Neural cell (in vitro differentiated cells): ENCODE measurements around the gene UCMA. TPM values are rescaled to one million over a fixed set of nuclear protein-coding genes. Genes with fewer than 3 reads are reported as not detected.

Experiments used
- H2AFZ ChIP-seq: fragments of 200-600, 300-800 bp; sonication (generic), shearing (Covaris generic); 2 replicates; pipeline ENCODE4 v1.6.0; 2014; ENCODE audit warnings: low read depth, mild to moderate bottlenecking, antibody characterized with exemption, low read length, moderate library complexity
- H3F3A ChIP-seq: fragments of 200-600 bp; shearing (Covaris generic); 2 replicates; pipeline ENCODE4 v1.6.1; 2016; ENCODE audit warnings: mild to moderate bottlenecking, moderate library complexity, mixed read lengths, antibody characterized with exemption, low read length; ENCODE audit not compliant: insufficient read depth, poor library complexity, severe bottlenecking
- H3K27ac ChIP-seq: fragments of 200-600, 300-800 bp; sonication (generic), shearing (Covaris generic); 2 replicates; pipeline ENCODE4 v1.5.1; 2014; ENCODE audit warnings: mild to moderate bottlenecking, low read length, moderate library complexity
- H3K27me3 ChIP-seq: fragments of 300-800, 200-600 bp; sonication (generic), shearing (Covaris generic); 2 replicates; pipeline ENCODE4 v1.6.0; 2014; ENCODE audit warnings: mild to moderate bottlenecking, low read depth, low read length, moderate library complexity; ENCODE audit not compliant: insufficient read depth
- H3K36me3 ChIP-seq: fragments of 300-800, 200-600 bp; sonication (generic), shearing (Covaris generic); 2 replicates; pipeline ENCODE4 v1.5.1; 2014; ENCODE audit warnings: mild to moderate bottlenecking, antibody characterized with exemption, low read length, moderate library complexity; ENCODE audit not compliant: insufficient read depth
- H3K4me2 ChIP-seq: fragments of 300-800, 200-600 bp; sonication (generic), shearing (Covaris generic); 2 replicates; pipeline ENCODE4 v1.6.0; 2014; ENCODE audit warnings: mild to moderate bottlenecking, low read length
- H3K4me3 ChIP-seq: fragments of 300-800, 200-600 bp; sonication (generic), shearing (Covaris generic); 2 replicates; pipeline ENCODE4 v1.5.1; 2014; ENCODE audit warnings: mild to moderate bottlenecking, low read length, moderate library complexity
- H3K79me2 ChIP-seq: fragments of 200-600 bp; shearing (Covaris generic); replicated peaks from 2 replicates; pipeline ENCODE4 v1.6.0; 2014; ENCODE audit warnings: mild to moderate bottlenecking, low read length, moderate library complexity; ENCODE audit not compliant: insufficient read depth
- H3K9ac ChIP-seq: fragments of 300-800, 200-600 bp; sonication (generic), shearing (Covaris generic); 2 replicates; pipeline ENCODE4 v1.6.1; 2016; ENCODE audit warnings: mild to moderate bottlenecking, low read length, mixed read lengths
- H3K9me2 ChIP-seq: fragments of 200-600 bp; shearing (Covaris generic); 2 replicates; pipeline ENCODE4 v1.6.1; 2016; ENCODE audit warnings: mild to moderate bottlenecking, low read length, mixed read lengths; ENCODE audit not compliant: insufficient read depth
- H3K9me3 ChIP-seq: fragments of 200-600, 300-800 bp; sonication (generic), shearing (Covaris generic); 2 replicates; pipeline ENCODE4 v1.6.1; 2016; ENCODE audit warnings: mild to moderate bottlenecking, mixed run types, low read length, moderate library complexity, mixed read lengths
- H4K20me1 ChIP-seq: fragments of 200-600 bp; shearing (Covaris generic); 2 replicates; pipeline ENCODE4 v1.6.1; 2016; ENCODE audit warnings: mild to moderate bottlenecking, mixed run types; ENCODE audit not compliant: insufficient read depth
- EP300 ChIP-seq: fragments of 450-650 bp; conservative IDR thresholded peaks from 2 replicates; pipeline ENCODE4 v1.6.1; 2014; ENCODE audit warnings: antibody characterized with exemption, mild to moderate bottlenecking, moderate library complexity; ENCODE audit not compliant: poor library complexity, severe bottlenecking
- EZH2 ChIP-seq: fragments of 200-600, 300-800 bp; shearing (Covaris generic), sonication (generic); IDR thresholded peaks from 2 replicates; pipeline ENCODE4 v1.6.1; 2014; ENCODE audit warnings: antibody characterized with exemption, low read length, borderline replicate concordance, mild to moderate bottlenecking; ENCODE audit not compliant: insufficient read depth, poor library complexity, severe bottlenecking
- MXI1 ChIP-seq: fragments of 450-650 bp; conservative IDR thresholded peaks from 2 replicates; pipeline ENCODE4 v1.6.1; 2014; ENCODE audit warnings: antibody characterized with exemption, mild to moderate bottlenecking; ENCODE audit not compliant: poor library complexity, severe bottlenecking
- POLR2AphosphoS5 ChIP-seq: IDR thresholded peaks from 2 replicates; pipeline ENCODE4 v1.6.1; 2012
- RAD21 ChIP-seq: fragments of 450-650 bp; conservative IDR thresholded peaks from 2 replicates; pipeline ENCODE4 v1.6.1; 2014; ENCODE audit warnings: antibody characterized with exemption, mild to moderate bottlenecking, moderate library complexity
- SMC3 ChIP-seq: fragments of 450-650 bp; conservative IDR thresholded peaks from 2 replicates; pipeline ENCODE4 v1.6.1; 2014; ENCODE audit warnings: antibody characterized with exemption, mild to moderate bottlenecking, moderate library complexity; ENCODE audit not compliant: poor library complexity
- TAF1 ChIP-seq: IDR thresholded peaks from 2 replicates; pipeline ENCODE4 v1.6.1; 2012; ENCODE audit warnings: low read depth
- polyA plus RNA-seq: library from polyadenylated mRNA; depleted of rRNA; stranded (reverse); fragments of >200 nt; gene quantifications from 2 replicates; pipeline ENCODE4 v1.2.3, GENCODE V29; 2014
- TF ChIP-seq, protein P1 (sequence below): fragments of 450-650 bp; IDR thresholded peaks from 2 replicates; pipeline ENCODE4 v1.5.1; 2014; ENCODE audit warnings: antibody characterized with exemption, mild to moderate bottlenecking, moderate library complexity; ENCODE audit not compliant: poor library complexity, severe bottlenecking
- TF ChIP-seq, protein P2 (sequence below): IDR thresholded peaks from 2 replicates; pipeline ENCODE4 v1.6.1; 2012; ENCODE audit warnings: borderline replicate concordance

Gene UCMA
- polyA plus RNA-seq, 1 donor from 2014 or later, result not detected

DNA sequence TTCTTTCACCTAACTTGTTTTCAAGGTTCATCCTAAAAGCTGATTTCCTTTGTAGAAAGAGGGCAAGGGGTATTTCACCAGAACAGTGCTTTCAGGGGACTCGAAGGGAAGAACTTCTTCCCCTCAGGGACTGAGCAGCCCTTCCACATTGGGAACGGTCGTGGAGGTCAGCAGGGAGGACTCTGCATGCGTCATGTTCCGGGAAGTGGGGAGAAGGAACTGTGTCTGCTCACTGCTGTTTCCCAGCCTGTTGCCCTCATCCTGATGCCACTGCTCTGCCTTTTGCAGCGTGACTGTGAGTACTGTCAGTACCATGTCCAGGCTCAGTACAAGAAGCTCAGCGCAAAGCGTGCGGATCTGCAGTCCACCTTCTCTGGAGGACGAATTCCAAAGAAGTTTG lies 45.6 kb downstream of the UCMA start:
- H3K79me2 ChIP-seq, result no peaks in the 10 kb centered on the region
- TF ChIP-seq EZH2, result no peak
- TF ChIP-seq, protein P1, sequence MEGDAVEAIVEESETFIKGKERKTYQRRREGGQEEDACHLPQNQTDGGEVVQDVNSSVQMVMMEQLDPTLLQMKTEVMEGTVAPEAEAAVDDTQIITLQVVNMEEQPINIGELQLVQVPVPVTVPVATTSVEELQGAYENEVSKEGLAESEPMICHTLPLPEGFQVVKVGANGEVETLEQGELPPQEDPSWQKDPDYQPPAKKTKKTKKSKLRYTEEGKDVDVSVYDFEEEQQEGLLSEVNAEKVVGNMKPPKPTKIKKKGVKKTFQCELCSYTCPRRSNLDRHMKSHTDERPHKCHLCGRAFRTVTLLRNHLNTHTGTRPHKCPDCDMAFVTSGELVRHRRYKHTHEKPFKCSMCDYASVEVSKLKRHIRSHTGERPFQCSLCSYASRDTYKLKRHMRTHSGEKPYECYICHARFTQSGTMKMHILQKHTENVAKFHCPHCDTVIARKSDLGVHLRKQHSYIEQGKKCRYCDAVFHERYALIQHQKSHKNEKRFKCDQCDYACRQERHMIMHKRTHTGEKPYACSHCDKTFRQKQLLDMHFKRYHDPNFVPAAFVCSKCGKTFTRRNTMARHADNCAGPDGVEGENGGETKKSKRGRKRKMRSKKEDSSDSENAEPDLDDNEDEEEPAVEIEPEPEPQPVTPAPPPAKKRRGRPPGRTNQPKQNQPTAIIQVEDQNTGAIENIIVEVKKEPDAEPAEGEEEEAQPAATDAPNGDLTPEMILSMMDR, result no peak
- TF ChIP-seq SMC3, result no peak
- TF ChIP-seq RAD21, result no peak
- TF ChIP-seq POLR2AphosphoS5, result no peak
- no peak for TF ChIP-seq MXI1
- no peak for TF ChIP-seq TAF1
- no peak for TF ChIP-seq EP300
- TF ChIP-seq, protein P2, sequence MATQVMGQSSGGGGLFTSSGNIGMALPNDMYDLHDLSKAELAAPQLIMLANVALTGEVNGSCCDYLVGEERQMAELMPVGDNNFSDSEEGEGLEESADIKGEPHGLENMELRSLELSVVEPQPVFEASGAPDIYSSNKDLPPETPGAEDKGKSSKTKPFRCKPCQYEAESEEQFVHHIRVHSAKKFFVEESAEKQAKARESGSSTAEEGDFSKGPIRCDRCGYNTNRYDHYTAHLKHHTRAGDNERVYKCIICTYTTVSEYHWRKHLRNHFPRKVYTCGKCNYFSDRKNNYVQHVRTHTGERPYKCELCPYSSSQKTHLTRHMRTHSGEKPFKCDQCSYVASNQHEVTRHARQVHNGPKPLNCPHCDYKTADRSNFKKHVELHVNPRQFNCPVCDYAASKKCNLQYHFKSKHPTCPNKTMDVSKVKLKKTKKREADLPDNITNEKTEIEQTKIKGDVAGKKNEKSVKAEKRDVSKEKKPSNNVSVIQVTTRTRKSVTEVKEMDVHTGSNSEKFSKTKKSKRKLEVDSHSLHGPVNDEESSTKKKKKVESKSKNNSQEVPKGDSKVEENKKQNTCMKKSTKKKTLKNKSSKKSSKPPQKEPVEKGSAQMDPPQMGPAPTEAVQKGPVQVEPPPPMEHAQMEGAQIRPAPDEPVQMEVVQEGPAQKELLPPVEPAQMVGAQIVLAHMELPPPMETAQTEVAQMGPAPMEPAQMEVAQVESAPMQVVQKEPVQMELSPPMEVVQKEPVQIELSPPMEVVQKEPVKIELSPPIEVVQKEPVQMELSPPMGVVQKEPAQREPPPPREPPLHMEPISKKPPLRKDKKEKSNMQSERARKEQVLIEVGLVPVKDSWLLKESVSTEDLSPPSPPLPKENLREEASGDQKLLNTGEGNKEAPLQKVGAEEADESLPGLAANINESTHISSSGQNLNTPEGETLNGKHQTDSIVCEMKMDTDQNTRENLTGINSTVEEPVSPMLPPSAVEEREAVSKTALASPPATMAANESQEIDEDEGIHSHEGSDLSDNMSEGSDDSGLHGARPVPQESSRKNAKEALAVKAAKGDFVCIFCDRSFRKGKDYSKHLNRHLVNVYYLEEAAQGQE, result no peak

DNA sequence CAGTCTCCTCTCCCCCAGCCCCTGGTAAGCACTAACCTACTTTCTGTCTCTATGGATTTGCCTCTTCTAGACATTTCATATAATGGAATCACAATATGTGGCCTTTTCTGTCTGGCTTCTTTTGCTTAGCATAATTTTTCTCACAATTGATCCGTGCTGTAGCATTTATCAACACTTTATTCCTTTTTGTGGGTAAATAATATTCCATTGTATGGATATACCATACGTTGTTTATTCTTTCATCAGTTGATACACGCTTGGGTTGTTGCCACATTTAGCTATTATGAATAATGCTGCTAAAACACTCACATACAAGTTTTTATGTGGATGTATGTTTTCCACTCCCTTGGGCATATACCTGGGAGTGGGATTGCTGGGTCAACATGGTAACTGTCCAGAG lies 47.0 kb downstream of the UCMA start:
- H3K36me3 ChIP-seq, result no peaks in the 10 kb centered on the region
- H3K9me3 ChIP-seq, result no peaks in the 10 kb centered on the region
- H3K4me2 ChIP-seq, result no peak overlapping the region
- H3K9ac ChIP-seq, result no peak overlapping the region
- no peaks in the 10 kb centered on the region for H3F3A ChIP-seq
- H4K20me1 ChIP-seq, result no peaks in the 10 kb centered on the region
- H3K27ac ChIP-seq, result no peak overlapping the region
- H2AFZ ChIP-seq, result no peak overlapping the region
- no peak overlapping the region for H3K4me3 ChIP-seq
- no peak for TF ChIP-seq MXI1
- TF ChIP-seq EZH2, result no peak
- TF ChIP-seq, protein P2, result no peak
- TF ChIP-seq, protein P1, result no peak
- no peak for TF ChIP-seq SMC3
- H3K9me2 ChIP-seq, result no peaks in the 10 kb centered on the region
- no peaks in the 10 kb centered on the region for H3K79me2 ChIP-seq
- no peaks in the 10 kb centered on the region for H3K27me3 ChIP-seq

More for the DNA sequence above, 45.6 kb downstream of the UCMA start:
- Histone ChIP-seq H2AFZ (no peak overlapping the region), H3K36me3 (no peaks in the 10 kb centered on the region), H3K9me2 (no peaks in the 10 kb centered on the region), H3K27me3 (no peaks in the 10 kb centered on the region), H3F3A (no peaks in the 10 kb centered on the region), H3K27ac (no peak overlapping the region), H3K4me2 (no peak overlapping the region), H3K9ac (no peak overlapping the region), H3K4me3 (no peak overlapping the region), H3K9me3 (no peaks in the 10 kb centered on the region), H4K20me1 (no peaks in the 10 kb centered on the region)
